OCI-LY7 (cell line): ENCODE measurements around the gene DRC7. TPM values are rescaled to one million over a fixed set of nuclear protein-coding genes. Genes with fewer than 3 reads are reported as not detected.

Source experiments
- BruUV-seq: library from RNA; stranded (reverse); fragments of 400-500 nt; replicated peaks from 2 replicates; lab custom pipeline; 2021; lab: Mats Ljungman, UMichigan
- CTCF ChIA-PET: fragments of 300-600 bp; sonication (Branson Sonifier 250); formaldehyde crosslinking; loops from one replicate; lab custom pipeline; 2022; ENCODE audit warnings: antibody characterized with exemption; ENCODE audit not compliant: unreplicated experiment; lab: Charles Lee
- POLR2A ChIA-PET: fragments of 300-600 bp; sonication (Branson Sonifier 250); formaldehyde crosslinking; loops from one replicate; lab custom pipeline; 2022; ENCODE audit warnings: antibody characterized with exemption; lab: Charles Lee
- DNase-seq: peaks from one replicate; pipeline ENCODE4 v3.0.0-alpha.2; 2015; ENCODE audit warnings: low spot score
- H2AFZ ChIP-seq: fragments of 200-600 bp; sonication (generic), shearing (Covaris generic); 2 replicates; pipeline ENCODE4 v1.6.1; 2014; ENCODE audit warnings: mild to moderate bottlenecking, antibody characterized with exemption, low read length, moderate library complexity
- H3K27ac ChIP-seq: fragments of 200-600 bp; sonication (generic); 2 replicates; pipeline ENCODE4 v1.5.1; 2014; ENCODE audit warnings: mixed run types, low read depth, mild to moderate bottlenecking, moderate library complexity, low read length, inconsistent platforms; ENCODE audit not compliant: poor library complexity, severe bottlenecking
- H3K36me3 ChIP-seq: fragments of 200-600 bp; sonication (generic); 2 replicates; pipeline ENCODE4 v1.6.1; 2014; ENCODE audit warnings: mild to moderate bottlenecking, antibody characterized with exemption, low read length, moderate library complexity, mixed read lengths; ENCODE audit not compliant: insufficient read depth
- H3K4me1 ChIP-seq: fragments of 200-600 bp; sonication (generic); 2 replicates; pipeline ENCODE4 v1.5.1; 2014; ENCODE audit warnings: mild to moderate bottlenecking, low read length; ENCODE audit not compliant: insufficient read depth, poor library complexity, severe bottlenecking
- H3K4me2 ChIP-seq: fragments of 200-600 bp; sonication (generic); 2 replicates; pipeline ENCODE4 v1.6.1; 2014; ENCODE audit warnings: mild to moderate bottlenecking, low read length
- H3K4me3 ChIP-seq: fragments of 200-600 bp; sonication (generic); 2 replicates; pipeline ENCODE4 v1.5.1; 2014; ENCODE audit warnings: mild to moderate bottlenecking, low read depth, low read length; ENCODE audit not compliant: poor library complexity, severe bottlenecking
- H3K79me2 ChIP-seq: fragments of 200-600 bp; sonication (generic); 2 replicates; pipeline ENCODE4 v1.6.1; 2016; ENCODE audit warnings: low read depth, mild to moderate bottlenecking, low read length, moderate library complexity, mixed read lengths; ENCODE audit not compliant: insufficient read depth
- H3K9me2 ChIP-seq: fragments of 200-600 bp; sonication (generic); 2 replicates; pipeline ENCODE4 v1.6.1; 2016; ENCODE audit warnings: mild to moderate bottlenecking, low read length, mixed read lengths; ENCODE audit not compliant: insufficient read depth
- H3K9me3 ChIP-seq: fragments of 200-600 bp; sonication (generic); 2 replicates; pipeline ENCODE4 v1.6.1; 2014; ENCODE audit warnings: mild to moderate bottlenecking, mixed run types, low read length, mixed read lengths
- H4K20me1 ChIP-seq: fragments of 200-600 bp; sonication (generic); 2 replicates; pipeline ENCODE4 v1.6.1; 2014; ENCODE audit warnings: mild to moderate bottlenecking, antibody characterized with exemption, low read length, moderate library complexity, mixed read lengths; ENCODE audit not compliant: insufficient read depth
- CTCF ChIP-seq: fragments of 200-600 bp; sonication (generic); conservative IDR thresholded peaks from 2 replicates; pipeline ENCODE4 v1.5.1; 2014; ENCODE audit warnings: mild to moderate bottlenecking, antibody characterized with exemption, low read length, moderate library complexity, mixed read lengths
- EZH2phosphoT487 ChIP-seq: fragments of 200-600 bp; sonication (generic); IDR thresholded peaks from 2 replicates; pipeline ENCODE4 v1.6.1; 2018; ENCODE audit warnings: low read depth, borderline replicate concordance, mild to moderate bottlenecking, mixed run types, antibody characterized with exemption, low read length, moderate library complexity, mixed read lengths
- intact Hi-C: fragments of 100-400 bp; cut with micrococcal nuclease; formaldehyde crosslinking; loops from one replicate; pipeline ENCODE4 v1.10.0; 2022; ENCODE audit not compliant: unreplicated experiment
- total RNA-seq, 2 experiments: library from RNA; depleted of rRNA in 1 of 2; stranded (reverse); fragments of >200 nt in 1 of 2; shearing (Covaris generic) in 1 of 2; gene quantifications; 2 replicates each; pipeline ENCODE4 v1.2.3, GENCODE V29; 2014 to 2022

The DRC7 gene
- total RNA-seq, 2 experiments from 2014 or later = 0.44 to 0.46 TPM

GRCh38 chr16:57696240-57696639 is 1.6 kb downstream of the DRC7 start:
- BruUV-seq = no TSS peak
- H3K79me2 ChIP-seq = no peaks in the 10 kb centered on the region
- CTCF ChIA-PET = no interaction called here
- H3K4me2 ChIP-seq = no peak overlapping the region
- intact Hi-C loops = no loop called here
- TF ChIP-seq CTCF (no peak), EZH2phosphoT487 (no peak)
- H3K4me3 ChIP-seq = no peak overlapping the region
- DNase-seq = no peak
- H3K4me1 ChIP-seq = peaks cover 7% of the 10 kb centered on the region
- POLR2A ChIA-PET = no interaction called here
- no peak overlapping the region for H2AFZ ChIP-seq
- no peak overlapping the region for H3K27ac ChIP-seq
- no peaks in the 10 kb centered on the region for H3K9me3 ChIP-seq
- H4K20me1 ChIP-seq = no peaks in the 10 kb centered on the region
- no peaks in the 10 kb centered on the region for H3K36me3 ChIP-seq
- H3K9me2 ChIP-seq = no peaks in the 10 kb centered on the region

GRCh38 chr16:57697896-57698537 is 3.4 kb downstream of the DRC7 start:
- Histone ChIP-seq H3K4me3 (no peak overlapping the region), H4K20me1 (no peaks in the 10 kb centered on the region), H2AFZ (no peak overlapping the region), H3K9me3 (no peaks in the 10 kb centered on the region), H3K36me3 (no peaks in the 10 kb centered on the region), H3K4me2 (no peak overlapping the region), H3K4me1 (peaks cover 7% of the 10 kb centered on the region), H3K79me2 (no peaks in the 10 kb centered on the region), H3K9me2 (no peaks in the 10 kb centered on the region), H3K27ac (no peak overlapping the region)
- POLR2A ChIA-PET = no interaction called here
- intact Hi-C loops = no loop called here
- no peak for DNase-seq
- no peak for TF ChIP-seq CTCF
- TF ChIP-seq EZH2phosphoT487 = no peak
- CTCF ChIA-PET = no interaction called here
- no TSS peak for BruUV-seq

- TF ChIP-seq CTCF (no peak), EZH2phosphoT487 (no peak)
- ChIA-PET CTCF (no interaction called here), POLR2A (interaction anchor here (0.8 kb wide), 1 partner anchor 9 kb away, joined by 3 read pairs; no protein-coding TSS in a partner anchor)
- H2AFZ ChIP-seq = no peak overlapping the region
- H3K9me3 ChIP-seq = no peaks in the 10 kb centered on the region
- H3K4me1 ChIP-seq = peaks cover 7% of the 10 kb centered on the region
- no peaks in the 10 kb centered on the region for H4K20me1 ChIP-seq
- no peak for DNase-seq
- intact Hi-C loops = no loop called here
- H3K27ac ChIP-seq = no peak overlapping the region
- H3K79me2 ChIP-seq = no peaks in the 10 kb centered on the region
- no TSS peak for BruUV-seq
- H3K9me2 ChIP-seq = no peaks in the 10 kb centered on the region
- H3K36me3 ChIP-seq = no peaks in the 10 kb centered on the region
- H3K4me3 ChIP-seq = no peak overlapping the region
- H3K4me2 ChIP-seq = no peak overlapping the region
These were observed 4.3 kb downstream of the DRC7 start for GRCh38 chr16:57698812-57699405.
